HEK293 (cell line): ENCODE results near the gene NTSR2.

ENCODE experiments used
- CTCF ChIP-seq: fragments of 450-650 bp; formaldehyde crosslinking; IDR thresholded peaks from 2 replicates; pipeline ENCODE4 v1.5.1; 2016; ENCODE audit warnings: missing biosample characterization, missing genetic modification characterization
- KLF10 ChIP-seq: fragments of 450-650 bp; IDR thresholded peaks from 2 replicates; pipeline ENCODE4 v1.5.1; 2018; ENCODE audit warnings: missing biosample characterization, mild to moderate bottlenecking, missing genetic modification characterization
- ZFP3 ChIP-seq: fragments of 450-650 bp; formaldehyde crosslinking; IDR thresholded peaks from 2 replicates; pipeline ENCODE4 v1.5.1; 2016; ENCODE audit warnings: low read depth, missing biosample characterization, missing genetic modification characterization
- ZNF561 ChIP-seq: fragments of 450-650 bp; IDR thresholded peaks from 2 replicates; pipeline ENCODE4 v1.5.1; 2018; ENCODE audit warnings: missing biosample characterization, missing genetic modification characterization, borderline replicate concordance
- ZNF600 ChIP-seq: fragments of 450-650 bp; formaldehyde crosslinking; IDR thresholded peaks from 2 replicates; pipeline ENCODE4 v1.5.1; 2016; ENCODE audit warnings: missing biosample characterization, missing genetic modification characterization
- ZNF704 ChIP-seq: fragments of 450-650 bp; formaldehyde crosslinking; IDR thresholded peaks from 2 replicates; pipeline ENCODE4 v1.5.1; 2016; ENCODE audit warnings: missing biosample characterization, missing genetic modification characterization

DNA sequence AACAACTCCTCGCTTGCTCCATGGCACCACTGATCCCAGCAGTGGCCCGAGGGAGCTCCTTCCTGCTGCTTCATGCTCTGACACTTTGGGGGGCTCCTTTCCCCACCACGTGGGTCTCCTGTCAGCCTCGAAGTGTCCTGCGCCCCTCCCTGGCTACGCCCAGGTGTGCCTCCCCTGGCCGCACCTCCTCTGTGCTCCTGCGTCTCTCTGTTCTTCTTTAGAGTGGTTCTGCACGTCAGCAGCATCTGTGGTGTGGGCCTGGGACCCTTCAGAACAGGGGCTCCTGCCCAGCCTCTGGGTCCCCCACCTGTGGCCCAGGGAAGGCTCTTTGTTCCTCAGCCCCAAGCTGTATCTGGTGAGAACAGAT lies 26.7 kb upstream of the NTSR2 start:
- TF ChIP-seq KLF10 (tag by site-specific recombination) (no peak), ZNF561 (tag by site-specific recombination) (no peak), ZFP3 (tag by site-specific recombination) (no peak), CTCF (tag by site-specific recombination) (no peak), ZNF600 (no peak), ZNF704 (tag by site-specific recombination) (no peak)
